ENCODE measurements around the gene GAS7. TPM values are rescaled to one million over a fixed set of nuclear protein-coding genes. Genes with fewer than 3 reads are reported as not detected.

Gene GAS7
- total RNA-seq, 5 donors from 2014 or later (not counting 1 experiment from before 2014, with no cell fraction given), result 0.93 to 10.5 (median 3.8) TPM

- H3K27me3 Mint-ChIP-seq, result peaks cover 8% of the 10 kb centered on the region in 2 donors
- H3K9me3 ChIP-seq, result no peaks in the 10 kb centered on the region
- H3K36me3 Mint-ChIP-seq, result no peaks in the 10 kb centered on the region
- DNase-seq, result no peak
- H3K4me3 Mint-ChIP-seq, result no peak overlapping the region
- H3K27ac Mint-ChIP-seq, result no peak overlapping the region
- WGBS (ENCODE audit: insufficient coverage), result 98% methylated on average over 6 of the region's 9 CpGs
- ChIA-PET POLR2A (no interaction called here), CTCF (no interaction called here)
- no peak overlapping the region for H3K27ac ChIP-seq (ENCODE audit: low read length)
- H3K9me3 Mint-ChIP-seq, result peaks cover 0 to 5% (median 0%) of the 10 kb centered on the region in 3 donors
- peaks cover 0 to 6% of the 10 kb centered on the region in 2 experiments for H3K27me3 ChIP-seq (replicated peaks in 1 of 2; ENCODE audit: control insufficient read depth in 2 of 2, extremely low read depth in 1 of 2, insufficient read depth in 2 of 2, low read length in 1 of 2)
- H3K36me3 ChIP-seq (ENCODE audit: control insufficient read depth in 2 of 2, extremely low read depth in 1 of 2, insufficient read depth in 1 of 2, low read length in 1 of 2), result no peaks in the 10 kb centered on the region
- H3K4me3 ChIP-seq (ENCODE audit: control insufficient read depth in 1 of 2, extremely low read depth in 1 of 2, low read length in 1 of 2), result no peak overlapping the region
- no peaks in the 10 kb centered on the region for H3K4me1 ChIP-seq (ENCODE audit: control insufficient read depth in 1 of 2, extremely low read depth in 1 of 2, insufficient read depth in 2 of 2, low read length in 2 of 2)
- peaks cover 5 to 8% (median 6%) of the 10 kb centered on the region in 3 donors for H3K4me1 Mint-ChIP-seq
- ATAC-seq (replicated peaks in 1 of 4), result no peak
These were observed 92.3 kb downstream of the GAS7 start for GRCh38 chr17:10106067-10106466.

DNA sequence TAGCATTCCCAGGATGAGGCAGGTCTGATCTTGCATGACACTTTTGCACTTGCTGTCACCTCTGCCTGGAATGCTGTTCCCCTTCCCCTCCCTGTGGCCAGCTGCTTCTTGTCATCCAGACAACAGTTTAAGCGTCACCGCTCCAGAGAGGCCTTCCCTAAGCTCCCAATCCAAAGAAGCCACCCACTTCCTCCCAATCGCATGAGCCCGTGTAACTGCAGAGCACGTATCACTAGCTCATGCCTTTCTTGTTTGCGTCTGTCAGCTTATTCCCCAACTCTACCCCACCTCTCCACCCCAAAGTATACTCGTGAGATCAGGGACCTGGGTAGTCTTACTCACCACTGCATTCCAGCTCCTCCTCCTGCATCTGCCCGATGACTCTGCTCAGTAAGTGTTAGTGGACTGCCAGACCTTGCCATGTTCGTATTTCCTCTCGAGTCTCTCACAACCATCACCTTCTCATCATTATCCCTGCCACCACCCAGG, 92.8 kb downstream of the GAS7 start:
- Mint-ChIP-seq H3K9me3 (peaks cover 0 to 5% (median 0%) of the 10 kb centered on the region in 3 donors), H3K27me3 (peaks cover 8% of the 10 kb centered on the region in 2 donors), H3K4me1 (peaks cover 5 to 8% (median 6%) of the 10 kb centered on the region in 3 donors), H3K4me3 (no peak overlapping the region), H3K36me3 (no peaks in the 10 kb centered on the region), H3K27ac (no peak overlapping the region)
- DNase-seq (no peak), ATAC-seq (replicated peaks in 1 of 4) (no peak)
- no peak overlapping the region for H3K27ac ChIP-seq (ENCODE audit: low read length)
- H3K27me3 ChIP-seq (replicated peaks in 1 of 2; ENCODE audit: control insufficient read depth in 2 of 2, extremely low read depth in 1 of 2, insufficient read depth in 2 of 2, low read length in 1 of 2), result peaks cover 0 to 6% of the 10 kb centered on the region in 2 experiments
- ChIA-PET POLR2A (no interaction called here), CTCF (no interaction called here)
- no peak overlapping the region for H3K4me3 ChIP-seq (ENCODE audit: control insufficient read depth in 1 of 2, extremely low read depth in 1 of 2, low read length in 1 of 2)
- H3K9me3 ChIP-seq, result no peaks in the 10 kb centered on the region
- 86% methylated on average over 10 of the region's 10 CpGs for WGBS (ENCODE audit: insufficient coverage)
- H3K4me1 ChIP-seq (ENCODE audit: control insufficient read depth in 1 of 2, extremely low read depth in 1 of 2, insufficient read depth in 2 of 2, low read length in 2 of 2), result no peaks in the 10 kb centered on the region
- H3K36me3 ChIP-seq (ENCODE audit: control insufficient read depth in 2 of 2, extremely low read depth in 1 of 2, insufficient read depth in 1 of 2, low read length in 1 of 2), result no peaks in the 10 kb centered on the region

DNA sequence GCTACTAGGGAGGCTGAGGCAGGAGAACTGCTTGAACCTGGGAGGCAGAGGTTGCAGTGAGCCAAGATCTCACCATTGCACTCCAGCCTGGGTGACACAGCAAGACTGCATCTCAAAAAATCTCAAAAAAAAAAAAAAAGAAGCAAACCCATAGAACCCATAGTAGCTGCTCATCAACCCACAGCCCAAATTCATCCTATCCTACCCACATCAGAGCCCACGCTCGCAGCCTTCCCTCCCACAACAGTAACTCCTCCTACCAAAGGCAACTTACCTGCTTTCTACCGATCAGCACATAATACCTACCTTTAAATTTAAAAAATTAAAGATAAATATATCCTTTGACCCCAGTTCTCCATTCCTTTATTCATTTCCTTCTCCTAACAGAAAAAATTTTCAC, 94.7 kb downstream of the GAS7 start:
- DNase-seq, result no peak
- H3K27ac ChIP-seq (ENCODE audit: low read length), result no peak overlapping the region
- Mint-ChIP-seq H3K27ac (no peak overlapping the region), H3K36me3 (no peaks in the 10 kb centered on the region), H3K4me1 (peaks cover 5 to 8% (median 6%) of the 10 kb centered on the region in 3 donors), H3K4me3 (no peak overlapping the region), H3K27me3 (peaks cover 8% of the 10 kb centered on the region in 2 donors), H3K9me3 (peaks cover 0 to 5% (median 0%) of the 10 kb centered on the region in 3 donors)
- CTCF ChIA-PET, result no interaction called here
- POLR2A ChIA-PET, result interaction anchor here in 1 of 2 donors (0.6 kb wide), 1 partner anchor 277 kb away, joined by 7 read pairs; no protein-coding TSS in a partner anchor
- H3K4me3 ChIP-seq (ENCODE audit: control insufficient read depth in 1 of 2, extremely low read depth in 1 of 2, low read length in 1 of 2), result no peak overlapping the region
- no peaks in the 10 kb centered on the region for H3K9me3 ChIP-seq
- H3K27me3 ChIP-seq (replicated peaks in 1 of 2; ENCODE audit: control insufficient read depth in 2 of 2, extremely low read depth in 1 of 2, insufficient read depth in 2 of 2, low read length in 1 of 2), result peaks cover 0 to 6% of the 10 kb centered on the region in 2 experiments
- no peaks in the 10 kb centered on the region for H3K36me3 ChIP-seq (ENCODE audit: control insufficient read depth in 2 of 2, extremely low read depth in 1 of 2, insufficient read depth in 1 of 2, low read length in 1 of 2)
- peak in 2 of 4 experiments; percentile 35 to 43 for ATAC-seq (replicated peaks in 1 of 4)
- H3K4me1 ChIP-seq (ENCODE audit: control insufficient read depth in 1 of 2, extremely low read depth in 1 of 2, insufficient read depth in 2 of 2, low read length in 2 of 2), result no peaks in the 10 kb centered on the region
- 6% methylated on average over 2 of the region's 3 CpGs for WGBS (ENCODE audit: insufficient coverage)

DNA sequence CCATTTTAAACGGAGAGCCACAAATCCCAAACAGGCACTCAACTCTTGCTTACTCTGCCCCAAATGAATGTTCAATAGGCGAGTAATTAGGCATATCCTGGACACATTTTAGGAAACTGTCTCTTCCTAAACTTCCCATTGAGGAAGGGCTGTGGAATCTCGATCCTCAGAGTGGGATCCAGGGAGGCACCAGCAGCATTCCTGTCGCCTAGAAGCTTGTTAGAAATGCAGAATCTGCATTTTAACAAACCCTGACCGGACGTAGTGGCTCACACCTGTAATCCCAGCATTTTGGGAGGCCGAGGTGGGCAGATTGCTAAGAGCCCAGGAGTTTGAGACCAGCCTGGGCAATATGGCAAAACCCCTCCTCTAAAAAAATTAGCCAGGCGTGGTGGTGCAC, 95.6 kb downstream of the GAS7 start:
- H3K36me3 Mint-ChIP-seq, result no peaks in the 10 kb centered on the region
- H3K36me3 ChIP-seq (ENCODE audit: control insufficient read depth in 2 of 2, extremely low read depth in 1 of 2, insufficient read depth in 1 of 2, low read length in 1 of 2), result no peaks in the 10 kb centered on the region
- CTCF ChIA-PET, result interaction anchor here in 1 of 2 donors (0.6 kb wide), 1 partner anchor 732 kb away, joined by 5 read pairs; no protein-coding TSS in a partner anchor
- H3K4me1 Mint-ChIP-seq, result peaks cover 5 to 8% (median 6%) of the 10 kb centered on the region in 3 donors
- H3K9me3 Mint-ChIP-seq, result peaks cover 0 to 5% (median 0%) of the 10 kb centered on the region in 3 donors
- ATAC-seq (replicated peaks in 1 of 4), result no peak
- H3K27me3 Mint-ChIP-seq, result peaks cover 8% of the 10 kb centered on the region in 2 donors
- WGBS (ENCODE audit: insufficient coverage), result 90% methylated on average over 7 of the region's 8 CpGs
- no peaks in the 10 kb centered on the region for H3K4me1 ChIP-seq (ENCODE audit: control insufficient read depth in 1 of 2, extremely low read depth in 1 of 2, insufficient read depth in 2 of 2, low read length in 2 of 2)
- H3K27me3 ChIP-seq (replicated peaks in 1 of 2; ENCODE audit: control insufficient read depth in 2 of 2, extremely low read depth in 1 of 2, insufficient read depth in 2 of 2, low read length in 1 of 2), result peaks cover 0 to 6% of the 10 kb centered on the region in 2 experiments
- no peak for DNase-seq
- POLR2A ChIA-PET, result no interaction called here
- no peaks in the 10 kb centered on the region for H3K9me3 ChIP-seq
- no peak overlapping the region for H3K4me3 ChIP-seq (ENCODE audit: control insufficient read depth in 1 of 2, extremely low read depth in 1 of 2, low read length in 1 of 2)
- H3K27ac Mint-ChIP-seq, result no peak overlapping the region
- no peak overlapping the region for H3K27ac ChIP-seq (ENCODE audit: low read length)
- no peak overlapping the region for H3K4me3 Mint-ChIP-seq

GRCh38 chr17:10099051-10099571, 99.3 kb downstream of the GAS7 start:
- Mint-ChIP-seq H3K4me3 (no peak overlapping the region), H3K27ac (no peak overlapping the region), H3K9me3 (no peaks in the 10 kb centered on the region), H3K4me1 (peaks cover 0 to 4% (median 2%) of the 10 kb centered on the region in 3 donors), H3K27me3 (peaks cover 0 to 1% of the 10 kb centered on the region in 2 donors), H3K36me3 (no peaks in the 10 kb centered on the region)
- DNase-seq (no peak), ATAC-seq (replicated peaks in 1 of 4) (no peak)
- H3K27me3 ChIP-seq (replicated peaks in 1 of 2; ENCODE audit: control insufficient read depth in 2 of 2, extremely low read depth in 1 of 2, insufficient read depth in 2 of 2, low read length in 1 of 2), result no peaks in the 10 kb centered on the region
- H3K9me3 ChIP-seq, result no peaks in the 10 kb centered on the region
- 99% methylated on average over 7 of the region's 8 CpGs for WGBS (ENCODE audit: insufficient coverage)
- ChIA-PET POLR2A (no interaction called here), CTCF (interaction anchor here in 1 of 2 donors (0.6 kb wide), 1 partner anchor 239 kb away, joined by 3 read pairs; no protein-coding TSS in a partner anchor)
- H3K36me3 ChIP-seq (ENCODE audit: control insufficient read depth in 2 of 2, extremely low read depth in 1 of 2, insufficient read depth in 1 of 2, low read length in 1 of 2), result no peaks in the 10 kb centered on the region
- H3K4me3 ChIP-seq (ENCODE audit: control insufficient read depth in 1 of 2, extremely low read depth in 1 of 2, low read length in 1 of 2), result no peak overlapping the region
- H3K4me1 ChIP-seq (ENCODE audit: control insufficient read depth in 1 of 2, extremely low read depth in 1 of 2, insufficient read depth in 2 of 2, low read length in 2 of 2), result no peaks in the 10 kb centered on the region
- no peak overlapping the region for H3K27ac ChIP-seq (ENCODE audit: low read length)

- ATAC-seq (replicated peaks in 1 of 4) (no peak), DNase-seq (no peak)
- Histone ChIP-seq H3K36me3 (ENCODE audit: control insufficient read depth in 2 of 2, extremely low read depth in 1 of 2, insufficient read depth in 1 of 2, low read length in 1 of 2) (no peaks in the 10 kb centered on the region), H3K27ac (ENCODE audit: low read length) (no peak overlapping the region), H3K9me3 (no peaks in the 10 kb centered on the region), H3K4me1 (ENCODE audit: control insufficient read depth in 1 of 2, extremely low read depth in 1 of 2, insufficient read depth in 2 of 2, low read length in 2 of 2) (no peaks in the 10 kb centered on the region), H3K27me3 (replicated peaks in 1 of 2; ENCODE audit: control insufficient read depth in 2 of 2, extremely low read depth in 1 of 2, insufficient read depth in 2 of 2, low read length in 1 of 2) (no peaks in the 10 kb centered on the region), H3K4me3 (ENCODE audit: control insufficient read depth in 1 of 2, extremely low read depth in 1 of 2, low read length in 1 of 2) (no peak overlapping the region)
- Mint-ChIP-seq H3K4me1 (no peaks in the 10 kb centered on the region), H3K27me3 (no peaks in the 10 kb centered on the region), H3K4me3 (no peak overlapping the region), H3K27ac (no peak overlapping the region), H3K36me3 (no peaks in the 10 kb centered on the region), H3K9me3 (peaks cover 0 to 6% (median 4%) of the 10 kb centered on the region in 3 donors)
- 89% methylated on average over 8 of the region's 8 CpGs for WGBS (ENCODE audit: insufficient coverage)
- ChIA-PET POLR2A (no interaction called here), CTCF (no interaction called here)
These were observed 101.8 kb downstream of the GAS7 start for GRCh38 chr17:10096596-10096995.
